GM23338 (cell line): ENCODE data around the gene MMS19. TPM values are rescaled to one million over a fixed set of nuclear protein-coding genes. Genes with fewer than 3 reads are reported as not detected.
A peak's percentile ranks its signal among the peaks of the same experiment; 100 is the strongest.

Experiments used
- ATAC-seq: fragments of 200-7000 bp; cut with Tn5 transposase; 3 replicates; pipeline ENCODE4 v1.9.1; 2020
- DNase-seq: peaks from one replicate; pipeline ENCODE4 v3.0.0-alpha.2; 2015; ENCODE audit warnings: low spot score
- H2AFZ ChIP-seq: fragments of 200-600 bp; sonication (generic); 2 replicates; pipeline ENCODE4 v1.8.0; 2016; ENCODE audit warnings: antibody characterized with exemption, mild to moderate bottlenecking, moderate library complexity
- H3F3A ChIP-seq: fragments of 200-600 bp; sonication (generic); replicated peaks from 2 replicates; pipeline ENCODE4 v1.8.0; 2017; ENCODE audit warnings: antibody characterized with exemption, mixed run types, low read depth
- H3K27ac ChIP-seq: fragments of 200-600 bp; sonication (generic); 2 replicates; pipeline ENCODE4 v1.6.1; 2016; ENCODE audit warnings: low read depth
- H3K27me3 ChIP-seq: fragments of 200-600 bp; sonication (generic); 2 replicates; pipeline ENCODE4 v1.8.0; 2016; ENCODE audit warnings: mild to moderate bottlenecking, mixed run types, moderate library complexity; ENCODE audit not compliant: insufficient read depth
- H3K36me3 ChIP-seq: fragments of 200-600 bp; sonication (generic); 2 replicates; pipeline ENCODE4 v1.8.0; 2016; ENCODE audit warnings: mild to moderate bottlenecking; ENCODE audit not compliant: insufficient read depth
- H3K4me1 ChIP-seq: fragments of 200-600 bp; sonication (generic); 2 replicates; pipeline ENCODE4 v1.8.0; 2016; ENCODE audit warnings: mild to moderate bottlenecking, moderate library complexity; ENCODE audit not compliant: insufficient read depth
- H3K4me2 ChIP-seq: fragments of 200-600 bp; sonication (generic); 2 replicates; pipeline ENCODE4 v1.7.1; 2017; ENCODE audit warnings: mixed run types
- H3K4me3 ChIP-seq: fragments of 200-600 bp; sonication (generic); 2 replicates; pipeline ENCODE4 v1.6.1; 2016; ENCODE audit warnings: mixed run types
- H3K79me2 ChIP-seq: fragments of 200-600 bp; sonication (generic); replicated peaks from 2 replicates; pipeline ENCODE4 v1.8.0; 2017; ENCODE audit warnings: mild to moderate bottlenecking; ENCODE audit not compliant: insufficient read depth
- H3K9me2 ChIP-seq: fragments of 200-600 bp; sonication (generic); 2 replicates; pipeline ENCODE4 v1.8.0; 2017; ENCODE audit not compliant: insufficient read depth
- H4K20me1 ChIP-seq: fragments of 200-600 bp; sonication (generic); replicated peaks from 2 replicates; pipeline ENCODE4 v1.8.0; 2017; ENCODE audit warnings: mild to moderate bottlenecking; ENCODE audit not compliant: insufficient read depth
- H3K27ac Mint-ChIP-seq: 2 replicates; pipeline ENCODE4 v1.8.0; 2020; ENCODE audit warnings: inconsistent platforms, mild to moderate bottlenecking, moderate library complexity, mixed read lengths
- H3K27me3 Mint-ChIP-seq: 3 replicates; pipeline ENCODE4 v1.8.0; 2022; ENCODE audit warnings: low read depth, mild to moderate bottlenecking, moderate library complexity, mixed read lengths, inconsistent platforms; ENCODE audit not compliant: insufficient read depth, poor library complexity
- H3K36me3 Mint-ChIP-seq: 3 replicates; pipeline ENCODE4 v1.8.0; 2021; ENCODE audit warnings: low read depth, mild to moderate bottlenecking, inconsistent platforms, moderate library complexity, mixed read lengths
- H3K4me1 Mint-ChIP-seq: 3 replicates; pipeline ENCODE4 v1.8.0; 2020; ENCODE audit warnings: mild to moderate bottlenecking, inconsistent platforms, mixed read lengths
- H3K4me3 Mint-ChIP-seq: 3 replicates; pipeline ENCODE4 v1.8.0; 2021; ENCODE audit warnings: moderate library complexity, mild to moderate bottlenecking, inconsistent platforms, mixed read lengths
- H3K9me3 Mint-ChIP-seq: 3 replicates; pipeline ENCODE4 v1.8.0; 2020; ENCODE audit warnings: moderate library complexity, mild to moderate bottlenecking, inconsistent platforms, mixed read lengths
- CREB1 ChIP-seq: fragments of 250-450 bp; sonication (Bioruptor Pico); IDR thresholded peaks from 2 replicates; pipeline ENCODE4 v1.5.0; 2020; ENCODE audit warnings: low read depth, mild to moderate bottlenecking, moderate library complexity
- ETS1 ChIP-seq: IDR thresholded peaks from 2 replicates; pipeline ENCODE4 v1.6.1; 2016; ENCODE audit warnings: antibody characterized with exemption
- EZH2 ChIP-seq: fragments of 200-600 bp; sonication (generic); IDR thresholded peaks from one replicate; pipeline ENCODE4 v1.8.0; 2017; ENCODE audit warnings: antibody characterized with exemption, mild to moderate bottlenecking, low read depth; ENCODE audit not compliant: unreplicated experiment
- JUNB ChIP-seq: IDR thresholded peaks from one replicate; pipeline ENCODE4 v1.6.1; 2016; ENCODE audit warnings: antibody characterized with exemption; ENCODE audit not compliant: unreplicated experiment
- NANOG ChIP-seq: IDR thresholded peaks from 2 replicates; pipeline ENCODE4 v1.6.1; 2016; ENCODE audit warnings: antibody characterized with exemption, borderline replicate concordance
- POLR2AphosphoS5 ChIP-seq: IDR thresholded peaks from 2 replicates; pipeline ENCODE4 v1.6.1; 2016; ENCODE audit warnings: antibody characterized with exemption, low read depth
- REST ChIP-seq: IDR thresholded peaks from one replicate; pipeline ENCODE4 v1.6.1; 2018; ENCODE audit warnings: antibody characterized with exemption; ENCODE audit not compliant: unreplicated experiment
- STAT1 ChIP-seq: IDR thresholded peaks from one replicate; pipeline ENCODE4 v1.6.1; 2016; ENCODE audit warnings: antibody characterized with exemption; ENCODE audit not compliant: unreplicated experiment
- ZNF331 ChIP-seq: fragments of 250-450 bp; sonication (Bioruptor Pico); IDR thresholded peaks from 2 replicates; pipeline ENCODE4 v1.5.0; 2020; ENCODE audit warnings: low read depth, mild to moderate bottlenecking, moderate library complexity
- ZNF462 ChIP-seq: fragments of 250-450 bp; sonication (Bioruptor Pico); IDR thresholded peaks from 2 replicates; pipeline ENCODE4 v1.5.0; 2020; ENCODE audit warnings: mild to moderate bottlenecking, moderate library complexity
- polyA plus RNA-seq: library from polyadenylated mRNA; unstranded; fragments of >200 nt; fragmentation: Nextera tagmentation; extraction: Ambion mirVana; gene quantifications from 2 replicates; pipeline ENCODE4 v1.2.1, GENCODE V29; 2016
- total RNA-seq: library from RNA; depleted of rRNA; stranded (reverse); fragments of >200 nt; shearing (Covaris generic); gene quantifications from 2 replicates; pipeline ENCODE4 v1.2.3, GENCODE V29; 2014

The MMS19 gene
- total and polyA plus RNA-seq, 2 experiments from 2014 or later = 81.5 to 252 TPM

- peaks cover 59% of the 10 kb centered on the region for H3K79me2 ChIP-seq
- no peaks in the 10 kb centered on the region for H3K9me2 ChIP-seq
- no peak for ATAC-seq
These were observed 16.1 kb upstream of the MMS19 start for GRCh38 chr10:97514344-97514743.

GRCh38 chr10:97512993-97513392, 14.8 kb upstream of the MMS19 start:
- Mint-ChIP-seq H3K4me1 (peaks cover 27% of the 10 kb centered on the region), H3K36me3 (no peaks in the 10 kb centered on the region), H3K27ac (peak overlapping the region; percentile 10), H3K4me3 (no peak overlapping the region), H3K27me3 (peaks cover 11% of the 10 kb centered on the region), H3K9me3 (no peaks in the 10 kb centered on the region)
- H3K4me3 ChIP-seq = no peak overlapping the region
- H2AFZ ChIP-seq = no peak overlapping the region
- DNase-seq = no peak
- H3K9me2 ChIP-seq = no peaks in the 10 kb centered on the region
- peaks cover 34% of the 10 kb centered on the region for H4K20me1 ChIP-seq
- H3F3A ChIP-seq = no peaks in the 10 kb centered on the region
- no peak overlapping the region for H3K27ac ChIP-seq
- no peaks in the 10 kb centered on the region for H3K27me3 ChIP-seq
- H3K79me2 ChIP-seq = peaks cover 62% of the 10 kb centered on the region
- no peak overlapping the region for H3K4me2 ChIP-seq
- H3K36me3 ChIP-seq = no peaks in the 10 kb centered on the region
- ATAC-seq = no peak
- peaks cover 22% of the 10 kb centered on the region for H3K4me1 ChIP-seq
- TF ChIP-seq REST (no peak), NANOG (no peak), JUNB (no peak), STAT1 (no peak), POLR2AphosphoS5 (no peak), ZNF331 (CRISPR knock-in tag) (no peak), EZH2 (no peak), CREB1 (CRISPR knock-in tag) (no peak), ZNF462 (CRISPR knock-in tag) (no peak)

More at GRCh38 chr10:97514344-97514743, 16.1 kb upstream of the MMS19 start:
- 0 out of 2 replicates have a peak overlapping the region, but pooled peaks have one; percentile 2 for H3K27ac Mint-ChIP-seq
- peaks cover 9% of the 10 kb centered on the region for H3K27me3 Mint-ChIP-seq
- TF ChIP-seq ETS1 = no peak
- no peak overlapping the region for H2AFZ ChIP-seq
- no peak overlapping the region for H3K27ac ChIP-seq
- no peak overlapping the region for H3K4me3 ChIP-seq
- peaks cover 18% of the 10 kb centered on the region; the same call in 1 of the 2 replicates for H3K4me1 ChIP-seq
- H3K4me2 ChIP-seq = no peak overlapping the region
- H3K36me3 Mint-ChIP-seq = no peaks in the 10 kb centered on the region
- peaks cover 26% of the 10 kb centered on the region for H3K4me1 Mint-ChIP-seq
- H3K27me3 ChIP-seq = no peaks in the 10 kb centered on the region
- DNase-seq = no peak
- no peaks in the 10 kb centered on the region for H3K9me3 Mint-ChIP-seq
- H3K36me3 ChIP-seq = no peaks in the 10 kb centered on the region
- no peak overlapping the region for H3K4me3 Mint-ChIP-seq
- H4K20me1 ChIP-seq = peaks cover 32% of the 10 kb centered on the region
- H3F3A ChIP-seq = no peaks in the 10 kb centered on the region
